ENCODE data around the gene PTK7.

Gene PTK7

GRCh38 chr6:43196337-43196736, 120.2 kb downstream of the PTK7 start:
- no peak for TF ChIP-seq POLR2A (IDR thresholded peaks at IDR 0.05; ENCODE audit: extremely low read depth, insufficient read length)
- TF ChIP-seq CTCF (IDR thresholded peaks at IDR 0.05; ENCODE audit: low read depth, low read length) = no peak
- TF ChIP-seq MYC (IDR thresholded peaks at IDR 0.05; ENCODE audit: low read depth, low read length) = no peak
- no peak for TF ChIP-seq MAX (IDR thresholded peaks at IDR 0.05; ENCODE audit: low read depth, low read length)
- no peak for DNase-seq (ENCODE audit: low read depth)
- H3K4me3 ChIP-seq (ENCODE audit: low read depth, low read length) = no peak overlapping the region

GRCh38 chr6:43199912-43200311, 123.8 kb downstream of the PTK7 start:
- no peak overlapping the region for H3K4me3 ChIP-seq (ENCODE audit: low read depth, low read length)
- TF ChIP-seq MYC (IDR thresholded peaks at IDR 0.05; ENCODE audit: low read depth, low read length) = no peak
- TF ChIP-seq MAX (IDR thresholded peaks at IDR 0.05; ENCODE audit: low read depth, low read length) = no peak
- no peak for TF ChIP-seq POLR2A (IDR thresholded peaks at IDR 0.05; ENCODE audit: extremely low read depth, insufficient read length)
- no peak for DNase-seq (ENCODE audit: low read depth)

- no peak for DNase-seq (ENCODE audit: low read depth)
- TF ChIP-seq CTCF (IDR thresholded peaks at IDR 0.05; ENCODE audit: low read depth, low read length) = no peak
- TF ChIP-seq MAX (IDR thresholded peaks at IDR 0.05; ENCODE audit: low read depth, low read length) = no peak
- TF ChIP-seq POLR2A (IDR thresholded peaks at IDR 0.05; ENCODE audit: extremely low read depth, insufficient read length) = no peak
- no peak for TF ChIP-seq MYC (IDR thresholded peaks at IDR 0.05; ENCODE audit: low read depth, low read length)
- H3K4me3 ChIP-seq (ENCODE audit: low read depth, low read length) = no peak overlapping the region
Observed at GRCh38 chr6:43200541-43200940, 124.4 kb downstream of the PTK7 start.

- H3K4me3 ChIP-seq (ENCODE audit: low read depth, low read length) = no peak overlapping the region
- TF ChIP-seq CTCF (IDR thresholded peaks at IDR 0.05; ENCODE audit: low read depth, low read length) (no peak), MAX (IDR thresholded peaks at IDR 0.05; ENCODE audit: low read depth, low read length) (no peak), POLR2A (IDR thresholded peaks at IDR 0.05; ENCODE audit: extremely low read depth, insufficient read length) (no peak), MYC (IDR thresholded peaks at IDR 0.05; ENCODE audit: low read depth, low read length) (no peak)
- no peak for DNase-seq (ENCODE audit: low read depth)
Observed at GRCh38 chr6:43202451-43202850, 126.3 kb downstream of the PTK7 start.

- DNase-seq (ENCODE audit: low read depth) = no peak
- TF ChIP-seq MAX (IDR thresholded peaks at IDR 0.05; ENCODE audit: low read depth, low read length) (no peak), MYC (IDR thresholded peaks at IDR 0.05; ENCODE audit: low read depth, low read length) (no peak), CTCF (IDR thresholded peaks at IDR 0.05; ENCODE audit: low read depth, low read length) (no peak), POLR2A (IDR thresholded peaks at IDR 0.05; ENCODE audit: extremely low read depth, insufficient read length) (no peak)
- H3K4me3 ChIP-seq (ENCODE audit: low read depth, low read length) = no peak overlapping the region
Observed at GRCh38 chr6:43203029-43203717, 127.1 kb downstream of the PTK7 start.

- TF ChIP-seq MAX (IDR thresholded peaks at IDR 0.05; ENCODE audit: low read depth, low read length) (no peak), POLR2A (IDR thresholded peaks at IDR 0.05; ENCODE audit: extremely low read depth, insufficient read length) (no peak), MYC (IDR thresholded peaks at IDR 0.05; ENCODE audit: low read depth, low read length) (no peak)
- H3K4me3 ChIP-seq (ENCODE audit: low read depth, low read length) = no peak overlapping the region
- DNase-seq (ENCODE audit: low read depth) = no peak
Observed at GRCh38 chr6:43203718-43204095, 127.6 kb downstream of the PTK7 start.

Measured in NB4 (cell line).